ENCODE results near the gene HMG20A. TPM values are rescaled to one million over a fixed set of nuclear protein-coding genes. Genes with fewer than 3 reads are reported as not detected.

Gene HMG20A
- total RNA-seq, 2 donors from 2014 or later, result 30.9 to 34.7 TPM

DNA sequence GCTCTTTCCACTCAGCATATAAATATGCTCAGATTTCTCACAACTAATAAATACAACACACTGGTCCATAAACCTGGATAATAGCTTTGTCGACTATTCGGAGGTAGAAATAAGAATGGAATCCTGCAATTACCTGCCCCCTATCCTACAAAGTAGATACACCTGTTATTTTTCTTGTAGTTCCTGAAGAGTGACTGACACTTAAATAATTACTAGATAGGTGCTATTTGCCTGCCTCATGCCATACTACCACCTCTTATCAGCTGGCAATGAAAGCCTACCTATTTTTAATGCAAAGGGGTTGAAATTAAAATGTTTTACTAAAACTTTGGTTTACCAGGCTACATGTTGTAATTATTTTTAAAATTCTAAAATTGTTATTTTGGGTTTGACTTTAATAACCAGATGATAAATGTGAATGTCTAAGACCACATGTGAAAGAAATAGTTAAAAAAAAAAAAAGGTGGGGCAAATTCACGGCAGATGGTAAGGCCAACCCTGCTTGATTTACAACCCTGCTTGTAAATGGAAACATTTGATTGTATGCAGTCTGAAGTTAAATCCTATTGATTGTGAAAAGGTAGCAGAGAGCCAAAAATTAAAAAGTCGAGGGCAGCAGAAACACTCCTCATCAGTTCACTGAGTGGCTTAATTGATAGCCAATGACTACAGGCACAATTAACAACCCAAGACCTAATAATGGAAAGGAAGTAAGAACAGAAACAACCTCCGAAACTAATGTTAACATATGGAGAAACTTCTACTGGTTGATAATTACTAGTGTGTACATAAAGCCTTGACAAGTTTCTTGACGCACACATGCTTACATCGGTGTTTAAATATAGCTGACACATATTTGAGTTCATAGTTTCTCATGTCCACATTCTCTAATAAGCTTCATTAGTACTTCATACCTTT, 9.7 kb upstream of the HMG20A start:
- TF ChIP-seq CTCF (IDR thresholded peaks at IDR 0.05), result no peak
- DNase-seq (ENCODE audit: low spot score), result no peak
- H3K4me3 ChIP-seq, result no peak overlapping the region
- H3K36me3 ChIP-seq, result no peaks in the 10 kb centered on the region
- H3K27me3 ChIP-seq, result no peaks in the 10 kb centered on the region
- peaks cover 0 to 59% of the 10 kb centered on the region in 2 donors for H3K4me1 ChIP-seq
- H3K27ac ChIP-seq, result no peak overlapping the region
- H3K9me3 ChIP-seq, result peaks cover 0 to 4% of the 10 kb centered on the region in 2 donors

GRCh38 chr15:77411619-77411976, 9.1 kb upstream of the HMG20A start:
- no peak overlapping the region for H3K4me3 ChIP-seq
- H3K27me3 ChIP-seq, result no peaks in the 10 kb centered on the region
- H3K9me3 ChIP-seq, result peaks cover 0 to 4% of the 10 kb centered on the region in 2 donors
- TF ChIP-seq CTCF (IDR thresholded peaks at IDR 0.05), result no peak
- no peak for DNase-seq (ENCODE audit: low spot score)
- H3K36me3 ChIP-seq, result no peaks in the 10 kb centered on the region
- peaks cover 0 to 66% of the 10 kb centered on the region in 2 donors for H3K4me1 ChIP-seq
- no peak overlapping the region for H3K27ac ChIP-seq

DNA sequence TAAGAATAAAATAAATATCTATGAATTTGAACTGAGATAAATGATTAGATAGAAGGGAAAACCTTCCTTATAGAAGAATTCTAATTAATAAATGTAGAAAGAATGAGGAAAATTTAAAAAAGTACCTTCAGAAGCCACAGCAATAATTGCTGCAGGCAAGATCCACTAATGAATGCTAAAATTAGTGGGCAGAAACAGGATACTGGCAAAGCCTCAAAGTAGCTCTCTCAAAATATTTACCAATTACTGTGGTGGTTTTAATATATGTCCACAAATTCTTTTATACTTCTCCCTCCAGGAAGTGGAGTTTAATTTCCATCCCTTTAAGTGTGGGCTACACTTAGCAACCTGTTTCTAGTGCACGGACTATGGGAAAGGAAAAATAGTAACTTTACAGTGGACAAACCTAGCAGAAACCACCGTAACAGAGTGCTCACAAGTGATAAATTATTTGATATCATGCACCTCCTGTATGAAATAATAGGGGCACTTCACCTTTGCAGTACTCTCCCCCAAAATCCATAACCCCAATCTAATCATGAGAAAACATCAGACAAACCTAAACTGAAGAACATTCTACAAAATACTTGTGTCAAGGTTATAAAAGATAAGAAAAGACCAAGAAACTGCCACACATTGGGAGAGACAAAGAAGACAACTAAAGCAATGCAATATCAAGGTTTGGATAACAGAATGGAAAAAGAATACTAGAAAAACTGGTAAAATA, 7.6 kb upstream of the HMG20A start:
- no peak for TF ChIP-seq CTCF (IDR thresholded peaks at IDR 0.05)
- no peaks in the 10 kb centered on the region for H3K27me3 ChIP-seq
- DNase-seq (ENCODE audit: low spot score), result no peak
- H3K4me1 ChIP-seq, result peaks cover 0 to 79% of the 10 kb centered on the region in 2 donors
- no peak overlapping the region for H3K4me3 ChIP-seq
- no peak overlapping the region for H3K27ac ChIP-seq
- H3K36me3 ChIP-seq, result no peaks in the 10 kb centered on the region
- H3K9me3 ChIP-seq, result no peaks in the 10 kb centered on the region

GRCh38 chr15:77413699-77414349, 6.9 kb upstream of the HMG20A start:
- no peak for TF ChIP-seq CTCF (IDR thresholded peaks at IDR 0.05)
- Histone ChIP-seq H3K4me1 (peaks cover 0 to 86% of the 10 kb centered on the region in 2 donors), H3K27me3 (no peaks in the 10 kb centered on the region), H3K4me3 (no peak overlapping the region), H3K9me3 (no peaks in the 10 kb centered on the region), H3K36me3 (no peaks in the 10 kb centered on the region), H3K27ac (no peak overlapping the region)
- no peak for DNase-seq (ENCODE audit: low spot score)

DNA sequence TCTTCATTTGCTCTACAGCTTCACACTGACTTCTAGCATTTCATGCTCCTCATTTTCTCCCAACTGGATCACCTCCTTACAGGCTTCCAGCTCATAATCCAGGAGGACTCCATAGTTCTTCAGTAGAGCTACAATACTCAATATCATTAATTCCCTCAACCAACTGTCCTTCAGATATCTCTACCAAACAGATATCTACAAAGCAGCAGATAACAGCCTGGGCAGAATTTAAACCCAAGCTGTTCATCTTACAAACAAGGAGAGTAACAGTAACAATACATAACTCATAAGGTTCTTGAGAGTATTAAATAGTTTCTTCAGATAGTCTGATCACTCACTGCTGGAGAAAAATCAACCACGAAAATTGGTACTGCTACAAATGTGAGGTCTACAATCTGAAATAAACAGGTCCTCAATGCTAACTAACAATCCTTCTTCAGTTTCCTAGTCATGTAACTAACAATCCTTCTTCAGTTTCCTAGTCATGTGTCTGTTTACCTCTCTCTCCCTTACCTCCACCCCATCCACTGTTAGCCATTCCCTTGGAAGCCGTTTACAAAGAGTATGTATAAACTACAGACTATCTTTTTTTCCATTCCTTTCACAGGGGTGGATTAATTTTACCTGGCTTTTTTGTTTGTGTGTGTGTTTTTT, 5.8 kb upstream of the HMG20A start:
- no peaks in the 10 kb centered on the region for H3K36me3 ChIP-seq
- no peak for TF ChIP-seq CTCF (IDR thresholded peaks at IDR 0.05)
- H3K4me1 ChIP-seq, result peaks cover 0 to 80% of the 10 kb centered on the region in 2 donors
- no peak overlapping the region for H3K4me3 ChIP-seq
- H3K27ac ChIP-seq, result no peak overlapping the region
- no peak for DNase-seq (ENCODE audit: low spot score)
- H3K9me3 ChIP-seq, result no peaks in the 10 kb centered on the region
- H3K27me3 ChIP-seq, result no peaks in the 10 kb centered on the region
